GM23338 (cell line): ENCODE results near the gene TRPM3. TPM values are rescaled to one million over a fixed set of nuclear protein-coding genes. Genes with fewer than 3 reads are reported as not detected.

ENCODE experiments used
- ATAC-seq: fragments of 200-7000 bp; cut with Tn5 transposase; 3 replicates; pipeline ENCODE4 v1.9.1; 2020
- DNase-seq: peaks from one replicate; pipeline ENCODE4 v3.0.0-alpha.2; 2015; ENCODE audit warnings: low spot score
- H2AFZ ChIP-seq: fragments of 200-600 bp; sonication (generic); 2 replicates; pipeline ENCODE4 v1.8.0; 2016; ENCODE audit warnings: antibody characterized with exemption, mild to moderate bottlenecking, moderate library complexity
- H3F3A ChIP-seq: fragments of 200-600 bp; sonication (generic); replicated peaks from 2 replicates; pipeline ENCODE4 v1.8.0; 2017; ENCODE audit warnings: antibody characterized with exemption, mixed run types, low read depth
- H3K27ac ChIP-seq: fragments of 200-600 bp; sonication (generic); 2 replicates; pipeline ENCODE4 v1.6.1; 2016; ENCODE audit warnings: low read depth
- H3K27me3 ChIP-seq: fragments of 200-600 bp; sonication (generic); 2 replicates; pipeline ENCODE4 v1.8.0; 2016; ENCODE audit warnings: mild to moderate bottlenecking, mixed run types, moderate library complexity; ENCODE audit not compliant: insufficient read depth
- H3K36me3 ChIP-seq: fragments of 200-600 bp; sonication (generic); 2 replicates; pipeline ENCODE4 v1.8.0; 2016; ENCODE audit warnings: mild to moderate bottlenecking; ENCODE audit not compliant: insufficient read depth
- H3K4me1 ChIP-seq: fragments of 200-600 bp; sonication (generic); 2 replicates; pipeline ENCODE4 v1.8.0; 2016; ENCODE audit warnings: mild to moderate bottlenecking, moderate library complexity; ENCODE audit not compliant: insufficient read depth
- H3K4me2 ChIP-seq: fragments of 200-600 bp; sonication (generic); 2 replicates; pipeline ENCODE4 v1.7.1; 2017; ENCODE audit warnings: mixed run types
- H3K4me3 ChIP-seq: fragments of 200-600 bp; sonication (generic); 2 replicates; pipeline ENCODE4 v1.6.1; 2016; ENCODE audit warnings: mixed run types
- H3K79me2 ChIP-seq: fragments of 200-600 bp; sonication (generic); replicated peaks from 2 replicates; pipeline ENCODE4 v1.8.0; 2017; ENCODE audit warnings: mild to moderate bottlenecking; ENCODE audit not compliant: insufficient read depth
- H3K9me2 ChIP-seq: fragments of 200-600 bp; sonication (generic); 2 replicates; pipeline ENCODE4 v1.8.0; 2017; ENCODE audit not compliant: insufficient read depth
- H4K20me1 ChIP-seq: fragments of 200-600 bp; sonication (generic); replicated peaks from 2 replicates; pipeline ENCODE4 v1.8.0; 2017; ENCODE audit warnings: mild to moderate bottlenecking; ENCODE audit not compliant: insufficient read depth
- H3K27ac Mint-ChIP-seq: 2 replicates; pipeline ENCODE4 v1.8.0; 2020; ENCODE audit warnings: inconsistent platforms, mild to moderate bottlenecking, moderate library complexity, mixed read lengths
- H3K27me3 Mint-ChIP-seq: 3 replicates; pipeline ENCODE4 v1.8.0; 2022; ENCODE audit warnings: low read depth, mild to moderate bottlenecking, moderate library complexity, mixed read lengths, inconsistent platforms; ENCODE audit not compliant: insufficient read depth, poor library complexity
- H3K36me3 Mint-ChIP-seq: 3 replicates; pipeline ENCODE4 v1.8.0; 2021; ENCODE audit warnings: low read depth, mild to moderate bottlenecking, inconsistent platforms, moderate library complexity, mixed read lengths
- H3K4me1 Mint-ChIP-seq: 3 replicates; pipeline ENCODE4 v1.8.0; 2020; ENCODE audit warnings: mild to moderate bottlenecking, inconsistent platforms, mixed read lengths
- H3K4me3 Mint-ChIP-seq: 3 replicates; pipeline ENCODE4 v1.8.0; 2021; ENCODE audit warnings: moderate library complexity, mild to moderate bottlenecking, inconsistent platforms, mixed read lengths
- H3K9me3 Mint-ChIP-seq: 3 replicates; pipeline ENCODE4 v1.8.0; 2020; ENCODE audit warnings: moderate library complexity, mild to moderate bottlenecking, inconsistent platforms, mixed read lengths
- CREB1 ChIP-seq: fragments of 250-450 bp; sonication (Bioruptor Pico); IDR thresholded peaks from 2 replicates; pipeline ENCODE4 v1.5.0; 2020; ENCODE audit warnings: low read depth, mild to moderate bottlenecking, moderate library complexity
- EZH2 ChIP-seq: fragments of 200-600 bp; sonication (generic); IDR thresholded peaks from one replicate; pipeline ENCODE4 v1.8.0; 2017; ENCODE audit warnings: antibody characterized with exemption, mild to moderate bottlenecking, low read depth; ENCODE audit not compliant: unreplicated experiment
- EZH2phosphoT487 ChIP-seq: fragments of 200-600 bp; sonication (generic); IDR thresholded peaks from one replicate; pipeline ENCODE4 v1.8.1; 2018; ENCODE audit warnings: antibody characterized with exemption; ENCODE audit not compliant: unreplicated experiment
- JUNB ChIP-seq: IDR thresholded peaks from one replicate; pipeline ENCODE4 v1.6.1; 2016; ENCODE audit warnings: antibody characterized with exemption; ENCODE audit not compliant: unreplicated experiment
- NANOG ChIP-seq: IDR thresholded peaks from 2 replicates; pipeline ENCODE4 v1.6.1; 2016; ENCODE audit warnings: antibody characterized with exemption, borderline replicate concordance
- POLR2AphosphoS5 ChIP-seq: IDR thresholded peaks from 2 replicates; pipeline ENCODE4 v1.6.1; 2016; ENCODE audit warnings: antibody characterized with exemption, low read depth
- ZNF114 ChIP-seq: fragments of 250-450 bp; sonication (Bioruptor Pico); IDR thresholded peaks from 2 replicates; pipeline ENCODE4 v1.5.0; 2020; ENCODE audit warnings: mild to moderate bottlenecking, moderate library complexity
- ZNF331 ChIP-seq: fragments of 250-450 bp; sonication (Bioruptor Pico); IDR thresholded peaks from 2 replicates; pipeline ENCODE4 v1.5.0; 2020; ENCODE audit warnings: low read depth, mild to moderate bottlenecking, moderate library complexity
- polyA plus RNA-seq: library from polyadenylated mRNA; unstranded; fragments of >200 nt; fragmentation: Nextera tagmentation; extraction: Ambion mirVana; gene quantifications from 2 replicates; pipeline ENCODE4 v1.2.1, GENCODE V29; 2016
- total RNA-seq: library from RNA; depleted of rRNA; stranded (reverse); fragments of >200 nt; shearing (Covaris generic); gene quantifications from 2 replicates; pipeline ENCODE4 v1.2.3, GENCODE V29; 2014
- TF ChIP-seq, protein P1 (sequence below): IDR thresholded peaks from 2 replicates; pipeline ENCODE4 v1.6.1; 2016; ENCODE audit warnings: antibody characterized with exemption
- TF ChIP-seq, protein P2 (sequence below), 2 experiments: fragments of 200-600 bp in 1 of 2; sonication (generic) in 1 of 2; conservative IDR thresholded peaks; 2 replicates each; pipeline versions ENCODE4 v1.5.1 to v1.6.1; 2016 to 2017; ENCODE audit warnings: antibody characterized with exemption in 2 of 2, low read depth in 2 of 2, mild to moderate bottlenecking in 2 of 2, moderate library complexity in 1 of 2
- TF ChIP-seq, protein P3 (sequence below): IDR thresholded peaks from one replicate; pipeline ENCODE4 v1.6.1; 2018; ENCODE audit warnings: antibody characterized with exemption; ENCODE audit not compliant: unreplicated experiment

Gene TRPM3
- total and polyA plus RNA-seq, 2 experiments from 2014 or later = 2.8 to 8.2 TPM

DNA sequence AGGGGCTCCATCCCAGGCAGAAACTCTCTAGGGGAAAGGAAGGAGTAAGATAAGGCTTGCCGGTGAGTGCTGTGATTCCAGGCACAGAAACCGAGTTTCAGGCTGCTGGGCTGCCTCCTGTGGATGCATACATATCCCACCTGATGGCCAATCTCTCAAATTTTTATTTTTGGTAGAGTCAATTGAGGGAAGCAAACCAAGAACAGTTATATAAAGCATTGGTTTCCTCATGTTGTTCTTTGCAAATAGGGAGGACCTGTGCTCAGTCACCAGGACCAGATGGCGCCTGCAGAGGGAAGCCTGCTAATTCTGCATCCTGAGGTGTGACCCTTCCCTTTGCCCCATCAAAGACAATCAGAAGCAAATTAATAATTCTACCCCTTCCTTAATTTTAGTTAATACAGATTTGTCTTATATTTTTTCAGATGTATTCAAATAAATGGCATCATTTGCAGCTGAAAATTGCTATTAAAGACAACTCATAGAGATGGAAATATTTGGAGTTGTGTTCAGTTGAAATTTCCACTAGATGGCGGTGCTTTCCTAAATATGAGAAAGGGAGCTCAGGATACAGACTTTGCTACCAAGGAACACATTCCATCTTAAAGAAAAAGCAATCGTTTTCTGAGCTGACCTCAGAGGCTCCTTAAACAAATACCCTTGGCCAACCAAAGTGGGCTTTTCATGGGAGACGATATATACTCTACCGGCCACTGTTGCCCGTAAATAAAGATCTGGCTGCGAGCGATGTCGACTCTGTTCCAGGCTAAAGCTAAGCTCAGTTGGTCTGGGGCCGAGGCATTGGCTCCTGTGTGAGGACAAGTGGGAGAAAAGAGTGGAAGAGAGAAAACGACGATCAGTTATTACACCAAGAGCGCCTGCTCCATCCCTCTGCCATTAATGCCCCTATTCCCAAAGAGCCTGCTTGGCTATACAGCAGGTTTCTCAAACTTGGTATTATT is 481.3 kb downstream of the TRPM3 start:
- H3K4me3 Mint-ChIP-seq = peak overlapping the region; percentile 27; the same call in 2 of the 3 replicates
- ATAC-seq (peak; percentile 82), DNase-seq (peak; percentile 86)
- no peaks in the 10 kb centered on the region for H3K79me2 ChIP-seq
- H3K9me2 ChIP-seq = no peaks in the 10 kb centered on the region
- H4K20me1 ChIP-seq = no peaks in the 10 kb centered on the region
- no peaks in the 10 kb centered on the region for H3F3A ChIP-seq
- H3K27me3 ChIP-seq = no peaks in the 10 kb centered on the region
- H3K27me3 Mint-ChIP-seq = no peaks in the 10 kb centered on the region
- H3K36me3 Mint-ChIP-seq = no peaks in the 10 kb centered on the region
- no peak overlapping the region for H3K4me2 ChIP-seq
- H3K4me1 ChIP-seq = peaks cover 4% of the 10 kb centered on the region; the same call in 1 of the 2 replicates
- no peak overlapping the region for H3K4me3 ChIP-seq
- H3K27ac ChIP-seq = no peak overlapping the region
- H3K36me3 ChIP-seq = no peaks in the 10 kb centered on the region
- H3K9me3 Mint-ChIP-seq = 0 out of 3 replicates have a peak, but pooled peaks cover 4% of the 10 kb centered on the region
- no peak for TF ChIP-seq ZNF331
- no peak for TF ChIP-seq NANOG
- TF ChIP-seq, protein P1, sequence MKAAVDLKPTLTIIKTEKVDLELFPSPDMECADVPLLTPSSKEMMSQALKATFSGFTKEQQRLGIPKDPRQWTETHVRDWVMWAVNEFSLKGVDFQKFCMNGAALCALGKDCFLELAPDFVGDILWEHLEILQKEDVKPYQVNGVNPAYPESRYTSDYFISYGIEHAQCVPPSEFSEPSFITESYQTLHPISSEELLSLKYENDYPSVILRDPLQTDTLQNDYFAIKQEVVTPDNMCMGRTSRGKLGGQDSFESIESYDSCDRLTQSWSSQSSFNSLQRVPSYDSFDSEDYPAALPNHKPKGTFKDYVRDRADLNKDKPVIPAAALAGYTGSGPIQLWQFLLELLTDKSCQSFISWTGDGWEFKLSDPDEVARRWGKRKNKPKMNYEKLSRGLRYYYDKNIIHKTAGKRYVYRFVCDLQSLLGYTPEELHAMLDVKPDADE = no peak
- TF ChIP-seq EZH2 = no peak
- TF ChIP-seq, protein P2, sequence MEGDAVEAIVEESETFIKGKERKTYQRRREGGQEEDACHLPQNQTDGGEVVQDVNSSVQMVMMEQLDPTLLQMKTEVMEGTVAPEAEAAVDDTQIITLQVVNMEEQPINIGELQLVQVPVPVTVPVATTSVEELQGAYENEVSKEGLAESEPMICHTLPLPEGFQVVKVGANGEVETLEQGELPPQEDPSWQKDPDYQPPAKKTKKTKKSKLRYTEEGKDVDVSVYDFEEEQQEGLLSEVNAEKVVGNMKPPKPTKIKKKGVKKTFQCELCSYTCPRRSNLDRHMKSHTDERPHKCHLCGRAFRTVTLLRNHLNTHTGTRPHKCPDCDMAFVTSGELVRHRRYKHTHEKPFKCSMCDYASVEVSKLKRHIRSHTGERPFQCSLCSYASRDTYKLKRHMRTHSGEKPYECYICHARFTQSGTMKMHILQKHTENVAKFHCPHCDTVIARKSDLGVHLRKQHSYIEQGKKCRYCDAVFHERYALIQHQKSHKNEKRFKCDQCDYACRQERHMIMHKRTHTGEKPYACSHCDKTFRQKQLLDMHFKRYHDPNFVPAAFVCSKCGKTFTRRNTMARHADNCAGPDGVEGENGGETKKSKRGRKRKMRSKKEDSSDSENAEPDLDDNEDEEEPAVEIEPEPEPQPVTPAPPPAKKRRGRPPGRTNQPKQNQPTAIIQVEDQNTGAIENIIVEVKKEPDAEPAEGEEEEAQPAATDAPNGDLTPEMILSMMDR (conservative IDR thresholded peaks at IDR 0.05; ENCODE audit: low read depth in 2 of 2) = peak; percentile 77 to 89
- TF ChIP-seq CREB1 (CRISPR knock-in tag) = no peak
- TF ChIP-seq EZH2phosphoT487 = no peak
- peaks cover 10% of the 10 kb centered on the region for H3K4me1 Mint-ChIP-seq
- peak overlapping the region; percentile 19; the same call in 1 of the 2 replicates for H2AFZ ChIP-seq
- no peak overlapping the region; the same call in 1 of the 2 replicates for H3K27ac Mint-ChIP-seq

DNA sequence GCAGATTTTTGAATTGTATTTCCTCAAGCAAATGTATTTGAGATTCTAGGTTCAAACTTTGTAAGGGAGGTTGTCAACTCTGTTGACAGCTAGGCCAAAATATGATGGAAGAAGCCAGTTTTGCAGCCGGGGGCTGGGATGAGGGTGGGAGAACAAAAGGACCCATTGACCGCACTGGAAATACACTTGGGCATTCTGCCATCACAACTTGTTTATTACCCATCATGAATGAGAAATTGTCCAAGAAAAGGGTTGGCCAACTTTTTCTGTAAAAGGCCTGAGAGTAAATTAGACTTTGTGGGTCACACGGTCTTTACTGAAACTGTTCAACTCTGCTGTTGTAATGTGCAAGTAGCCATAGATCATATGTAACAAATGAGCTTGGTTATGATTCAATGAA is 485.6 kb downstream of the TRPM3 start:
- peaks cover 3% of the 10 kb centered on the region for H3K27me3 Mint-ChIP-seq
- DNase-seq (no peak), ATAC-seq (no peak)
- H3K9me3 Mint-ChIP-seq = no peaks in the 10 kb centered on the region
- H4K20me1 ChIP-seq = no peaks in the 10 kb centered on the region
- H3K27ac Mint-ChIP-seq = no peak overlapping the region
- no peaks in the 10 kb centered on the region for H3K36me3 Mint-ChIP-seq
- H3F3A ChIP-seq = no peaks in the 10 kb centered on the region
- no peak overlapping the region for H3K4me3 Mint-ChIP-seq
- H3K4me3 ChIP-seq = no peak overlapping the region
- no peak overlapping the region for H3K4me2 ChIP-seq
- H3K36me3 ChIP-seq = no peaks in the 10 kb centered on the region
- no peaks in the 10 kb centered on the region for H3K27me3 ChIP-seq
- H3K79me2 ChIP-seq = no peaks in the 10 kb centered on the region
- no peak overlapping the region for H3K27ac ChIP-seq
- H3K4me1 ChIP-seq = 0 out of 2 replicates have a peak, but pooled peaks cover under 1% of the 10 kb centered on the region
- no peaks in the 10 kb centered on the region for H3K9me2 ChIP-seq
- peaks cover 12% of the 10 kb centered on the region; the same call in 2 of the 3 replicates for H3K4me1 Mint-ChIP-seq
- no peak overlapping the region for H2AFZ ChIP-seq
- TF ChIP-seq POLR2AphosphoS5 = no peak
- no peak for TF ChIP-seq JUNB
- no peak for TF ChIP-seq EZH2phosphoT487
- no peak for TF ChIP-seq NANOG
- no peak for TF ChIP-seq ZNF114 (CRISPR knock-in tag)
- no peak for TF ChIP-seq ZNF331
- no peak for TF ChIP-seq CREB1 (CRISPR knock-in tag)
- TF ChIP-seq, protein P3, sequence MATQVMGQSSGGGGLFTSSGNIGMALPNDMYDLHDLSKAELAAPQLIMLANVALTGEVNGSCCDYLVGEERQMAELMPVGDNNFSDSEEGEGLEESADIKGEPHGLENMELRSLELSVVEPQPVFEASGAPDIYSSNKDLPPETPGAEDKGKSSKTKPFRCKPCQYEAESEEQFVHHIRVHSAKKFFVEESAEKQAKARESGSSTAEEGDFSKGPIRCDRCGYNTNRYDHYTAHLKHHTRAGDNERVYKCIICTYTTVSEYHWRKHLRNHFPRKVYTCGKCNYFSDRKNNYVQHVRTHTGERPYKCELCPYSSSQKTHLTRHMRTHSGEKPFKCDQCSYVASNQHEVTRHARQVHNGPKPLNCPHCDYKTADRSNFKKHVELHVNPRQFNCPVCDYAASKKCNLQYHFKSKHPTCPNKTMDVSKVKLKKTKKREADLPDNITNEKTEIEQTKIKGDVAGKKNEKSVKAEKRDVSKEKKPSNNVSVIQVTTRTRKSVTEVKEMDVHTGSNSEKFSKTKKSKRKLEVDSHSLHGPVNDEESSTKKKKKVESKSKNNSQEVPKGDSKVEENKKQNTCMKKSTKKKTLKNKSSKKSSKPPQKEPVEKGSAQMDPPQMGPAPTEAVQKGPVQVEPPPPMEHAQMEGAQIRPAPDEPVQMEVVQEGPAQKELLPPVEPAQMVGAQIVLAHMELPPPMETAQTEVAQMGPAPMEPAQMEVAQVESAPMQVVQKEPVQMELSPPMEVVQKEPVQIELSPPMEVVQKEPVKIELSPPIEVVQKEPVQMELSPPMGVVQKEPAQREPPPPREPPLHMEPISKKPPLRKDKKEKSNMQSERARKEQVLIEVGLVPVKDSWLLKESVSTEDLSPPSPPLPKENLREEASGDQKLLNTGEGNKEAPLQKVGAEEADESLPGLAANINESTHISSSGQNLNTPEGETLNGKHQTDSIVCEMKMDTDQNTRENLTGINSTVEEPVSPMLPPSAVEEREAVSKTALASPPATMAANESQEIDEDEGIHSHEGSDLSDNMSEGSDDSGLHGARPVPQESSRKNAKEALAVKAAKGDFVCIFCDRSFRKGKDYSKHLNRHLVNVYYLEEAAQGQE = no peak
- TF ChIP-seq, protein P1 = no peak
- no peak for TF ChIP-seq EZH2
